Activated T-cell treated with anti-CD3 and anti-CD28 coated beads, Interleukin-2, amount 50 U/mL, for 24 hours (primary cell): ENCODE measurements around the gene SPON1.
A peak's percentile ranks its signal among the peaks of the same experiment; 100 is the strongest.
"Not testable (repeated sequence)": the region's sequence is repeated elsewhere in the genome, so short reads cannot be mapped to it uniquely, and the experiment has no call there.

Experiments used
- DNase-seq: peaks from one replicate; pipeline ENCODE4 v3.0.0-alpha.2; 2020
- H3K27ac Mint-ChIP-seq: 2 replicates; pipeline ENCODE4 v1.8.0; 2020; ENCODE audit warnings: mild to moderate bottlenecking, mixed read lengths
- H3K27me3 Mint-ChIP-seq: 2 replicates; pipeline ENCODE4 v1.8.0; 2020; ENCODE audit warnings: mixed read lengths
- H3K36me3 Mint-ChIP-seq: 2 replicates; pipeline ENCODE4 v1.8.0; 2020; ENCODE audit warnings: low read depth, mixed read lengths
- H3K4me1 Mint-ChIP-seq: 2 replicates; pipeline ENCODE4 v1.8.0; 2020; ENCODE audit warnings: low read depth, mixed read lengths
- H3K4me3 Mint-ChIP-seq: 2 replicates; pipeline ENCODE4 v1.8.0; 2020; ENCODE audit warnings: mild to moderate bottlenecking, moderate library complexity, mixed read lengths
- H3K9me3 Mint-ChIP-seq: 2 replicates; pipeline ENCODE4 v1.8.0; 2020; ENCODE audit warnings: mixed read lengths

Gene SPON1

DNA sequence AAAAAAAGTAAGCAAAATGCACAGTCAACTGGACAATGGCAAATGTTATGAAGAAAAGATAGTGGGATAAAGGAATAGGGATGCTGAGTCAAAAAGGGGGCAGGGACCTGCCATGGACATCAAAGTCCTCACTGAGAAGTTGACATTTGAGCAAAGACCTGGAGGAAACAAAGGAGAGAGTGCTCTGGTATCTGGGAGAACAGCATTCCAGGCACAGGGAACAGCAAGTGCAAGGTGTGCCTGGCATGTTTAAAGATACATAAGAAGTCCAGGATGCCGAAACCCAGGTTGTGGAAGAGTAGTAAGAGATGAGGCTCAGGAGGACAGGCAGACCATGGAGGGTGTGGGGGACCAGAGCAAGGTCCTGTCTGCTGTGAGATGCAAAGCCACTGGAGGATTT is 273.2 kb downstream of the SPON1 start:
- Mint-ChIP-seq H3K36me3 (no peaks in the 10 kb centered on the region), H3K27ac (no peak overlapping the region), H3K9me3 (no peaks in the 10 kb centered on the region), H3K4me3 (no peak overlapping the region), H3K27me3 (peaks cover 3% of the 10 kb centered on the region), H3K4me1 (peaks cover 1% of the 10 kb centered on the region)
- no peak for DNase-seq

DNA sequence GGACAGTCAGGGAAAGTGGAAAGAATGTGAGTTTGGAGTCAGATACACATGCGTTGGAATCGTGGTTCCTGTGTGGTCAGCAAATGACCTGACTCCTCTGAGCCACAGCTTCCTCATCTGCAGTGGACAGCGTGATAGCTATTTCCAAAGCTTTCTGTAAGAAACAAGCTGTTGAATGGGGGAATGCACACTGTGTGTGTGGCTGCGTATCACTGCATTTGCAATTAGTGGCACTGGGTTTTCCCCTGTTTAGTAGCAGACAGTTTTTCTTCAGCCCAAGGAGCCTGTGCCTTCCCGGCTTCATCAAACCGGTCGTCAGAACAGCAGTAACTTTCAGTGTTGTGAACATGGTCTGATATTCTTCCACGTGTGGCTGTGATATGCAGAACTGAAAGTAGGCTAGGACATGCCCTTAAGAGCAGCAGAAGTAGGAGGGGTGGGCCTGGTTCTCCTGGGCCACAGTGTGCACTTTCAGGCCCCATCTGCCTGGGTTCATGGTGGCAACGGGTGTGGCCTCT is 275.0 kb downstream of the SPON1 start:
- H3K36me3 Mint-ChIP-seq, result no peaks in the 10 kb centered on the region
- no peaks in the 10 kb centered on the region for H3K9me3 Mint-ChIP-seq
- H3K4me3 Mint-ChIP-seq, result no peak overlapping the region
- no peak for DNase-seq
- peaks cover 1% of the 10 kb centered on the region for H3K4me1 Mint-ChIP-seq
- peaks cover 1% of the 10 kb centered on the region for H3K27me3 Mint-ChIP-seq
- no peak overlapping the region for H3K27ac Mint-ChIP-seq

DNA sequence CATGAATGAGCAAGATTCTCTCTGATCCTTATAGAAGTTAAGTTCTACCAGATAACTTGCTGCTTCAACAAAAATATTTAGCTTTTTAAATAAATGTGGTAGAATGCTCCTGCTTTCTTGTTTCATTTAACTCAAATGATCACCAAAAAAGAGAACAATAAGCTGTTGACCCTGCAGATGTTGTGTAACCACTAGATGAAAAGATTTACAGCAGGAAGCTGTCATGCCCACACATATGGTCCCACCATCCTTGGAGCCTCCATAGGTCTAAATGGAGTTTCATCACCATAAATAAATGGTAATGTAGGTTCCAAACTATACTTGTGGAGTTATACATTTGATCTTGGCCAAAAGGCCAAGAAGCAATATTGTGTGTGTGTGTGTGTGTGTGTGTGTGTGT is 277.7 kb downstream of the SPON1 start:
- no peak overlapping the region for H3K4me3 Mint-ChIP-seq
- DNase-seq, result no peak
- no peaks in the 10 kb centered on the region for H3K27me3 Mint-ChIP-seq
- peaks cover 1% of the 10 kb centered on the region for H3K4me1 Mint-ChIP-seq
- no peak overlapping the region for H3K27ac Mint-ChIP-seq
- no peaks in the 10 kb centered on the region for H3K9me3 Mint-ChIP-seq
- no peaks in the 10 kb centered on the region for H3K36me3 Mint-ChIP-seq

DNA sequence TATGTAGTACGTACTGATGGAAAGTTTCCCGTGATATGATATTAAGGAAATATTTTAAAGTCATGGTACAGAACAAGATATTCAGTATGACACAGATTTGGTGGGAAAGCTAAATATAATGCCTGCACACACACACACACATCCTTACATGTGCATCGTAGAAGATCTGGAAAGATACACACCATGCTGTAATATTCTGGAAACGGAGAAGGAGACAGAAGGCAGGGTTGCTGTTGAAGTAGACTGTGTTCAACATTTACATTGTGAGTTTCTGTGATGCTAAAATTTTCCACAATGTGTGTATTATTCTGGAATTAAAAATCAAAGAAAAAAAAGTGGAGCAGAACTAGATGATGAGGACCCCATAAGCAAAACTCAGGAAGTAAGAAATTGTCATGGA is 278.4 kb downstream of the SPON1 start:
- Mint-ChIP-seq H3K27me3 (no peaks in the 10 kb centered on the region), H3K36me3 (no peaks in the 10 kb centered on the region), H3K9me3 (no peaks in the 10 kb centered on the region), H3K27ac (no peak overlapping the region), H3K4me3 (no peak overlapping the region), H3K4me1 (peaks cover 1% of the 10 kb centered on the region)
- no peak for DNase-seq

DNA sequence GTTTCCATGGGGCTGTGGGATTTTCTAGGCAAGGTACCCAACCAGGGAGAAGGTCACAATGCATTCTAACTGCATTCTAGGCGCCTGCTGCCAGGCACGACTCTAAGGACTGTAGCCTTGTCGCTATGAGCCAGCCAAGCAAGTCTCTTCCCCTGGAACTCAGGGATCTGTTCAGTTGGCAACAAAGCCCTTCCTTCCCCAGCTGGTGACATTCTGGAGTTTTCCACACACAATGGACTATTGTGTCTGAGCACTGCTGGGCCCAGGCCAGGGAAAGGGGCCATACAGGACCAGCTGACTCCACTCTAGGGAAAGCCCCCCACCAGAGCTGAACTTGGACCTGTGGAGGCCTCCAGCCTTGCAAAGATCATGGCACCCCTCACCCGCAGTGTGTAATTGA is 279.7 kb downstream of the SPON1 start:
- peaks cover 1% of the 10 kb centered on the region for H3K4me1 Mint-ChIP-seq

DNA sequence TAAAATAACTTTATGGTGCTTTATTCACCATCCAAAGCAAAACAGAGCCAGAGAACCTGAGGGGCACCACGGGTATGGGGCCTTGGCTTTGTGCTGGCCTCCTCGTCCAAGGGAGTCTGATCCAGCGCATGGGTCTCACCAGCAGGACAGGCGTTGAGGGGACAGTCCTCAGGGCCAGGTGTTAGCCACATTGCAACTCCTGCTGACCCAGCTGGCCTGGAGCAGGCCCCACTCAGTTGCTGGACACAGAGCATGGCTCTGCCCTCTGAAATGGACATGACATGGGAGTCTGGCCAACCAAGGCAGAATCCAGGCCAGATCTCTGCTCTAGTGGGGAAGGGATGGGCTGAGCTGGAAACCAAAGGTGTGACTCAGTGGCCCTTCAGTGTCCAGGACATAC is 280.2 kb downstream of the SPON1 start:
- Mint-ChIP-seq H3K27ac (no peak overlapping the region), H3K36me3 (no peaks in the 10 kb centered on the region), H3K27me3 (no peaks in the 10 kb centered on the region), H3K4me3 (no peak overlapping the region), H3K9me3 (no peaks in the 10 kb centered on the region), H3K4me1 (peaks cover 3% of the 10 kb centered on the region)
- no peak for DNase-seq

More for the DNA sequence above, 279.7 kb downstream of the SPON1 start:
- Mint-ChIP-seq H3K9me3 (no peaks in the 10 kb centered on the region), H3K4me3 (no peak overlapping the region), H3K36me3 (no peaks in the 10 kb centered on the region), H3K27ac (no peak overlapping the region), H3K27me3 (no peaks in the 10 kb centered on the region)
- DNase-seq, result no peak

DNA sequence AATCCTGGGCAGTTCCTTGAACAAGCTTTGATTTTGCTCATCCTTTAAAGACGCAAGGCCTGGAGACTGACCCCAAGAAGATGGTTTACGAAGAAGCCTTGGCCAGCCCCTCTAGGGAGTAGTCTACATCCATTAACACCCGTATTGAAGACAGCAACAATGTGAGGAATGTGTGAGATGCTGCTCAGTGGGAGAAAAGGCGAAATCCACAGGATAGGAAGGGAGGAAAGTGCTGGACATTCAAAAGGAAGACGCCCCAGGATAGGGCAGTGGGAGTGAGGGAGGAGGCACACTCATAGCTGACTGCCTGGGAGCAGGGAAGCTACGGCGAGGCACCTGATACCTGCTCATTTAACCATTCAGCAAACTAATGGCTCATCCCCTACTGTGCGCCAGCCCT is 282.4 kb downstream of the SPON1 start:
- Mint-ChIP-seq H3K27me3 (no peaks in the 10 kb centered on the region), H3K4me3 (no peak overlapping the region), H3K4me1 (peaks cover 19% of the 10 kb centered on the region), H3K9me3 (no peaks in the 10 kb centered on the region), H3K36me3 (no peaks in the 10 kb centered on the region), H3K27ac (no peak overlapping the region)
- no peak for DNase-seq

DNA sequence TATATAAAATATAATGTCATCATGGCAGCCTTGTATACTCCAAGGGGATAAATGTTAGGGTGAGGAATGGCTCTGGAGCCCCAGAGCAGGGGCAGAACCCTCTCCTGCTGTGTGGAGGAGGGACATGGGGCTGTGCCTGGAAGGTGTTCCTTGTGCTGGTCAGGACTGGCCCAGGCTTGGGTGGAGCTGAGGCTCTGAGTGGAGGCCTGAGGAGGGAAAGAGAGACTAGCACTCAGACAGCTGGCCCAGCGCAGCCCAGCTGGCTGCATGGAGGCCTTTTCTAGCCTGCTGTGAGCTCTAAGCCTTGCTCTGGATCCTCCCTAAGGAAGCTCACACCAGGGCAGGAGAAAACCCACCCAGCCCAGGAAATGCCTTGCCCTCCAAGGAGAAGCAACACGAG is 282.9 kb downstream of the SPON1 start:
- Mint-ChIP-seq H3K27ac (no peak overlapping the region), H3K4me1 (peaks cover 19% of the 10 kb centered on the region), H3K27me3 (no peaks in the 10 kb centered on the region), H3K9me3 (no peaks in the 10 kb centered on the region), H3K36me3 (no peaks in the 10 kb centered on the region), H3K4me3 (no peak overlapping the region)
- no peak for DNase-seq

DNA sequence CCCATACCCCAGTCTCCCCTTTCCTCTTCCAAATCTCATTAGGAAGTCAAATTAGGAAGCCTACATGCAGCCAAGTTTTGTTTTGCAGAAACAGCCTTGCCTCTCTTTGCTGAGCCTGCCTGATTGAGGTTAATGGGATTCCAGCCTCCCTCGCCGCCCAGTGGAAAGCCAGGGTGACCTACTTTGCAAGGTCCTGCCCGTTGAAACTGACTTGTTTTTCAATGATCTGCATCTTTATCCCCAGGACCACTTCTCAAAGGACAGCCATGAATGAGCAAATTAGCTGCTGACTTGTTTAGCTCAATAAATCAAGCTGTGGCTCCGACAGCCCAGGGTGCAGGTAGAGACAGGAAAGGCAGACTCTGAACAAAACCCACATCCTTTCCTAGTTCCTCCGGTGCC is 286.1 kb downstream of the SPON1 start:
- no peak for DNase-seq
- peaks cover 19% of the 10 kb centered on the region for H3K4me1 Mint-ChIP-seq
- H3K36me3 Mint-ChIP-seq, result no peaks in the 10 kb centered on the region
- H3K4me3 Mint-ChIP-seq, result no peak overlapping the region
- no peaks in the 10 kb centered on the region for H3K27me3 Mint-ChIP-seq
- H3K9me3 Mint-ChIP-seq, result no peaks in the 10 kb centered on the region
- H3K27ac Mint-ChIP-seq, result no peak overlapping the region

DNA sequence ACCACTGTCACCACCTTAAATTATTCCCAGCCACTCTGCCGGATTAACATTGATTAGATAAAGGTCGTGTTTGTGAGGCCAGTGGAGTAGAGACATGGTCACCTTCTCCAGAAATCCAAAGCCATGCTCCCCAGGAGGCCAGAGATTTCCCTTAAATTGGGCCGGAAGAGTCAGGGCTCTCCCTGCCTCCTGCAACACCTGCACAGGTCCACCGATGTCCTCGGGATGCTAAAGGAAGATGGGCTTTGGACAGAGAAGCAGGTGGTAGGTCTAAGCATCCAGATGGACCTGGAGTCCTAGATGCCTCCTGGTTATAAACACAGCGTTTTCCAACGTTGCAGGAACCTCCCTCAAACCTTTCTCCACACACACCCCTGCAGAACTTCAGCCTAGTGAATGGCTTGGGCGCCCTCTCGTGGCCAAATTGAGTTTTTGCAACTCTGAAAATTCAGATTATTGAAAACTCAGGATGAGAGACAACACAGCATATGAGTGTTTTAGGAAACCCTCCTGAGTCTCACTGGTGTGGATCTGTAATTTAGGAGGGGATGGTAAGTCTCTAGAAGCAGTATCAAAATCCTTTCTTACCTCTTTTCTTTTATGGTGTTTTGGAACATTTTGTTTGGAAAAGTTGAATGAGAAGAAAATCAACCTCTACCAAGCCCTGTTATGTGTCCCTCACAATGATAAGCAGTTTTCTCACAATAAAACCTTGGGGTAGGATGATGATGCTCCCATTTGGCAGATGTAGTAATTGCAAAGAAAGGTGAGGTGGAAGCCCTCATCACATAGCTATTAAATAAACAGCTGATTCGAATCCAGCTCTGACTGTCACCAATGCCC is 286.8 kb downstream of the SPON1 start:
- Mint-ChIP-seq H3K36me3 (no peaks in the 10 kb centered on the region), H3K4me1 (peaks cover 19% of the 10 kb centered on the region), H3K4me3 (no peak overlapping the region), H3K27me3 (no peaks in the 10 kb centered on the region), H3K9me3 (no peaks in the 10 kb centered on the region), H3K27ac (no peak overlapping the region)
- peak; percentile 78 for DNase-seq

DNA sequence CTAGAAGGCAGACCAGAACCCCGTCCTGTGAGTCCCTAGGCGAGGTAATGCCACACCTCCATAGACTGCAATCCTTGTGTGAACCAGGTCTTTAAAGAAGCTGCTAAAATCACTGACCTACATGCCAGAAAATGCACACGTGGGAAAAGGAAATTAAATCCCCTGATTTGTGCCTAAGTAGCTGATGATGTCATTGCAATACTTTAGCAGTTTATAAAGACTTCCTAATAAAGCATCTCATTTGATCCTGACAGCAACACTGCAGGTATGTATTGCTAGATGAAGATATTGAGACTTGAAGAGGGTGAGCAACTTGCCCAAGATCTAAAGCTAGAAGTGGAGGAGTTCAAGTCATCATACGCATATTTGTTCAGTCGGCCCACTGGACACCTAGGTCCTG is 289.2 kb downstream of the SPON1 start:
- no peak overlapping the region for H3K27ac Mint-ChIP-seq

DNA sequence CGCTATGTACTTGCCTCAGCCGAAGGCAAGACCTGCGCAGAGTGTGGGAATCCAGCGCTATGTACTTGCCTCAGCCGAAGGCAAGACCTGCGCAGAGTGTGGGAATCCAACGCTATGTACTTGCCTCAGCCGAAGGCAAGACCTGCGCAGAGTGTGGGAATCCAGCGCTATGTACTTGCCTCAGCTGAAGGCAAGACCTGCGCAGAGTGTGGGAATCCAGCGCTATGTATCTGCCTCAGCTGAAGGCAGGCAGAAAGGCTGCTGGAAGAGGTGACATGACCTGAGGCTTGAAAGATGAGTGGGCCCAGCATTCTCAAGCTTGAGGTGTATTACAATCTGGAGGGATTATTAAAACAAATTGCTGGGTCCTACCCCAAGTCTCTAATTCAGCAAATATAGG is 290.0 kb downstream of the SPON1 start:
- not testable (repeated sequence) for H3K9me3 Mint-ChIP-seq, H3K4me3 Mint-ChIP-seq, H3K36me3 Mint-ChIP-seq, H3K27ac Mint-ChIP-seq, DNase-seq, H3K27me3 Mint-ChIP-seq
- peaks cover 18% of the 10 kb centered on the region for H3K4me1 Mint-ChIP-seq

More for the DNA sequence above, 289.2 kb downstream of the SPON1 start:
- H3K27me3 Mint-ChIP-seq, result no peaks in the 10 kb centered on the region
- H3K4me1 Mint-ChIP-seq, result peaks cover 19% of the 10 kb centered on the region
- H3K9me3 Mint-ChIP-seq, result no peaks in the 10 kb centered on the region
- no peak for DNase-seq
- no peak overlapping the region for H3K4me3 Mint-ChIP-seq
- peaks cover 10% of the 10 kb centered on the region for H3K36me3 Mint-ChIP-seq

DNA sequence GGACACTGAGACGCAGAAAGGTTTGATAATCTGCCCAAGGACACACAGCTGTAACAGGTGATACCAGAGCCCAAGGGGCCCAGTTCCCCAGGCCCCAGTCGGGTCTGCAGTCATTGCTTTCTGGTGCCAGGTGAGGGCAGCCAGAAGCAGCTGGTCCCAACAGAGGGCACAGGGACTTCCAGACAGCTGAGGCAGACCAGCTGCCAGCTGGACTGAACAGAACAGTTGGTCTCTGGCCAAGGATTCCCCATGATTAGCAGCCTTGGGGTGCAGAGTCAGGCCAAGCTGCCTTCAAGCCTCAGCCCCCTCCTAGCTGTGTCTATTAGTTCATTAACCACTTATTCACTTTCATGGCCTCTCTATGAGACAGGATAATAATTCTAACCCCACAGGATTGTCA is 290.9 kb downstream of the SPON1 start:
- no peak for DNase-seq
- Mint-ChIP-seq H3K36me3 (peaks cover 10% of the 10 kb centered on the region), H3K27me3 (no peaks in the 10 kb centered on the region), H3K9me3 (no peaks in the 10 kb centered on the region), H3K4me3 (no peak overlapping the region), H3K27ac (no peak overlapping the region), H3K4me1 (peaks cover 10% of the 10 kb centered on the region)

DNA sequence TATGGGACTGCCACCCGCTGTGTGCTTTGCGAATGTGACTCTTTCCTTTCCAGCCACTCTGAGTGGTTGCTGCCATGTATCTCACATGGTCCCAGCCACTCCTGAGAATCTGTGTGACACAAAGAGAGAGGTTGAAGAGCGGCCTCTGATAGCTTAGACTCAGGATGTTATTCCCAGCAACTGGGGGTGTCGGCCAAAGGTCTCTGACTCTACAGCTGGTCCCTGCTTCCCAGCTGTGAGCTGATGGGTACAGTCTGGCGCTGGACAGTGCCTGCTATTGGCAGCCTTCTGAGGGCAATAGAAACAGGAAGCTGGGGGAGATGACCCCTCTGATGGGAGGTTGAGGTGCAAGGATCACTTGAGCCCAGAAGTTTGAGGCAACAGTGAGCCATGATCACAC is 291.3 kb downstream of the SPON1 start:
- Mint-ChIP-seq H3K4me3 (no peak overlapping the region), H3K4me1 (peaks cover 6% of the 10 kb centered on the region), H3K27me3 (no peaks in the 10 kb centered on the region), H3K27ac (no peak overlapping the region), H3K9me3 (no peaks in the 10 kb centered on the region), H3K36me3 (peaks cover 10% of the 10 kb centered on the region)
- DNase-seq, result no peak

DNA sequence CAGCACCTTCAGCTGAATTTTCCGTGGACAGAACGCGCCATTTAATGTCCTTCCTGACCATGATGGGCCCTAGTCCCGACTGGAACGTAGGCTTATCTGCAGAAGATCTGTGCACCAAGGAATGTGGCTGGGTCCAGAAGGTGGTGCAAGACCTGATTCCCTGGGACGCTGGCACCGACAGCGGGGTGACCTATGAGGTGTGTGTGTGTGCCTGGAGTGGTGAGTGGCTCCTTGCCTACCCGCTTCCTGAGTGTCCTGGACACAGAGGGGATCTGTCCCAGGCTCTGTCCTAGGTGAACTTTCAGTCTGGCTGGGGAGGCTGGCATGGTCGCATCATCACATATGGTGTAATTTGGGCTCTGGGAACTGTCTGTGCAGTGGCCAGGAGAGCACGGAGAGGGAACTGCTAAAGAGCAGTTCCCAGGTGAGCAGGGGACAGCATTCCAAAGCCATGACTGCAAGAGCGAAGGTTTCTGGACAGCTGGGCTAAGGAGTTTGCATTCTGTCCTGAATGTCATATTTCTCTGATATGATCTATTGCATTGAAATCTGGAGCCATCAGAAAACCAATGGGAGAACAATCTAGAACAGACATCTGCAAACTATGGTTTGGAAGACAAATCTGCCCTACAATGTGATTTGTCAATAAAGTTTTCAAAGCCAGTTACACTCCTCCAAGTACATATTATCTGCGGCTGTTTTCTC is 292.2 kb downstream of the SPON1 start:
- no peaks in the 10 kb centered on the region for H3K4me1 Mint-ChIP-seq
- H3K27me3 Mint-ChIP-seq, result no peaks in the 10 kb centered on the region

More for the DNA sequence above, 292.2 kb downstream of the SPON1 start:
- H3K4me3 Mint-ChIP-seq, result no peak overlapping the region
- DNase-seq, result no peak
- no peak overlapping the region for H3K27ac Mint-ChIP-seq
- H3K36me3 Mint-ChIP-seq, result peaks cover 10% of the 10 kb centered on the region
- no peaks in the 10 kb centered on the region for H3K9me3 Mint-ChIP-seq
